ENCODE results near the gene ITGA1.

ITGA1 gene

GRCh38 chr5:52892242-52892878, 104.6 kb downstream of the ITGA1 start:
- no peaks in the 10 kb centered on the region for H3K79me2 ChIP-seq (ENCODE audit: insufficient read depth, low read length)
- no peak overlapping the region for H3K4me3 ChIP-seq (ENCODE audit: low read length, poor library complexity, severe bottlenecking)
- no peaks in the 10 kb centered on the region for H3K9me2 ChIP-seq (replicated peaks; ENCODE audit: low read depth, low read length)
- H2AFZ ChIP-seq (ENCODE audit: low read length), result no peak overlapping the region
- H3K27me3 ChIP-seq (ENCODE audit: insufficient read depth, low read length, poor library complexity, severe bottlenecking), result no peaks in the 10 kb centered on the region
- no peak overlapping the region for H3K9ac ChIP-seq (ENCODE audit: low read depth, low read length, poor library complexity, severe bottlenecking)
- H3K4me2 ChIP-seq (ENCODE audit: low read depth, low read length, poor library complexity, severe bottlenecking), result no peak overlapping the region
- H3K4me1 ChIP-seq (ENCODE audit: insufficient read depth, low read length, poor library complexity, severe bottlenecking), result no peaks in the 10 kb centered on the region
- H3F3A ChIP-seq (ENCODE audit: low read depth), result no peaks in the 10 kb centered on the region
- H3K36me3 ChIP-seq (ENCODE audit: insufficient read depth, low read length), result no peaks in the 10 kb centered on the region
- H4K20me1 ChIP-seq (ENCODE audit: insufficient read depth, low read length, poor library complexity, severe bottlenecking), result no peaks in the 10 kb centered on the region
- H3K9me3 ChIP-seq (ENCODE audit: insufficient read depth, low read depth, low read length), result no peaks in the 10 kb centered on the region
- TF ChIP-seq EZH2phosphoT487 (IDR thresholded peaks at IDR 0.05; ENCODE audit: borderline replicate concordance), result no peak
- TF ChIP-seq CTCF (conservative IDR thresholded peaks at IDR 0.05; ENCODE audit: low read length), result no peak

- Histone ChIP-seq H2AFZ (ENCODE audit: low read length) (no peak overlapping the region), H3K9ac (ENCODE audit: low read depth, low read length, poor library complexity, severe bottlenecking) (no peak overlapping the region), H3K9me3 (ENCODE audit: insufficient read depth, low read depth, low read length) (no peaks in the 10 kb centered on the region), H3K4me2 (ENCODE audit: low read depth, low read length, poor library complexity, severe bottlenecking) (no peak overlapping the region), H4K20me1 (ENCODE audit: insufficient read depth, low read length, poor library complexity, severe bottlenecking) (no peaks in the 10 kb centered on the region), H3K4me1 (ENCODE audit: insufficient read depth, low read length, poor library complexity, severe bottlenecking) (no peaks in the 10 kb centered on the region), H3K36me3 (ENCODE audit: insufficient read depth, low read length) (no peaks in the 10 kb centered on the region), H3K9me2 (replicated peaks; ENCODE audit: low read depth, low read length) (no peaks in the 10 kb centered on the region), H3F3A (ENCODE audit: low read depth) (no peaks in the 10 kb centered on the region), H3K4me3 (ENCODE audit: low read length, poor library complexity, severe bottlenecking) (no peak overlapping the region), H3K79me2 (ENCODE audit: insufficient read depth, low read length) (no peaks in the 10 kb centered on the region), H3K27me3 (ENCODE audit: insufficient read depth, low read length, poor library complexity, severe bottlenecking) (no peaks in the 10 kb centered on the region)
- TF ChIP-seq EZH2phosphoT487 (IDR thresholded peaks at IDR 0.05; ENCODE audit: borderline replicate concordance) (no peak), CTCF (conservative IDR thresholded peaks at IDR 0.05; ENCODE audit: low read length) (no peak)
Observed at GRCh38 chr5:52893105-52893504, 105.4 kb downstream of the ITGA1 start.

GRCh38 chr5:52893863-52894262, 106.1 kb downstream of the ITGA1 start:
- H3K79me2 ChIP-seq (ENCODE audit: insufficient read depth, low read length), result no peaks in the 10 kb centered on the region
- no peaks in the 10 kb centered on the region for H3K9me3 ChIP-seq (ENCODE audit: insufficient read depth, low read depth, low read length)
- TF ChIP-seq CTCF (conservative IDR thresholded peaks at IDR 0.05; ENCODE audit: low read length), result no peak
- no peak for TF ChIP-seq EZH2phosphoT487 (IDR thresholded peaks at IDR 0.05; ENCODE audit: borderline replicate concordance)
- no peaks in the 10 kb centered on the region for H3K9me2 ChIP-seq (replicated peaks; ENCODE audit: low read depth, low read length)
- no peak overlapping the region for H3K4me2 ChIP-seq (ENCODE audit: low read depth, low read length, poor library complexity, severe bottlenecking)
- H4K20me1 ChIP-seq (ENCODE audit: insufficient read depth, low read length, poor library complexity, severe bottlenecking), result no peaks in the 10 kb centered on the region
- no peaks in the 10 kb centered on the region for H3K4me1 ChIP-seq (ENCODE audit: insufficient read depth, low read length, poor library complexity, severe bottlenecking)
- H3F3A ChIP-seq (ENCODE audit: low read depth), result no peaks in the 10 kb centered on the region
- H2AFZ ChIP-seq (ENCODE audit: low read length), result no peak overlapping the region
- no peaks in the 10 kb centered on the region for H3K27me3 ChIP-seq (ENCODE audit: insufficient read depth, low read length, poor library complexity, severe bottlenecking)
- no peak overlapping the region for H3K9ac ChIP-seq (ENCODE audit: low read depth, low read length, poor library complexity, severe bottlenecking)
- H3K36me3 ChIP-seq (ENCODE audit: insufficient read depth, low read length), result no peaks in the 10 kb centered on the region
- no peak overlapping the region for H3K4me3 ChIP-seq (ENCODE audit: low read length, poor library complexity, severe bottlenecking)

All from Loucy (cell line).